ENCODE data around the gene FBLN1. TPM values are rescaled to one million over a fixed set of nuclear protein-coding genes. Genes with fewer than 3 reads are reported as not detected.

Gene FBLN1
- polyA plus RNA-seq, 1 of the 3 experiments (the other 2 are of a cell fraction), result 147 TPM

- H3K27me3 ChIP-seq (ENCODE audit: insufficient read depth), result no peaks in the 10 kb centered on the region
- H4K20me1 ChIP-seq (ENCODE audit: insufficient read depth), result no peaks in the 10 kb centered on the region
- H2AFZ ChIP-seq (ENCODE audit: low read depth), result no peak overlapping the region
- no peak for DNase-seq
- no peaks in the 10 kb centered on the region for H3F3A ChIP-seq (replicated peaks; ENCODE audit: insufficient read depth)
- no peak for TF ChIP-seq SMC3 (IDR thresholded peaks at IDR 0.05; ENCODE audit: low read depth, low read length)
- POLR2A ChIA-PET, result no interaction called here
- no peaks in the 10 kb centered on the region for H3K36me3 ChIP-seq (replicated peaks in 1 of 2; ENCODE audit: control insufficient read depth in 1 of 2, insufficient read depth in 2 of 2, low read length in 1 of 2)
- no peak overlapping the region for H3K4me2 ChIP-seq
- H3K27ac ChIP-seq (ENCODE audit: low read depth in 2 of 2, low read length in 1 of 2), result no peak overlapping the region
- no peak overlapping the region for H3K4me3 ChIP-seq (ENCODE audit: low read depth in 2 of 2, low read length in 1 of 2)
- no peaks in the 10 kb centered on the region for H3K9me3 ChIP-seq
- WGBS (ENCODE audit: low lambda C conversion rate), result 83% methylated on average over 5 of the region's 5 CpGs
- H3K9ac ChIP-seq, result no peak overlapping the region
- no peaks in the 10 kb centered on the region for H3K79me2 ChIP-seq (ENCODE audit: insufficient read depth)
- no peaks in the 10 kb centered on the region for H3K9me2 ChIP-seq
- CTCF ChIA-PET, result interaction anchor here (0.6 to 3.7 kb wide), 5 partner anchors 12 to 235 kb away, joined by 3 to 13 read pairs (median 4); no protein-coding TSS in a partner anchor
- no peaks in the 10 kb centered on the region for H3K4me1 ChIP-seq (ENCODE audit: control insufficient read depth in 1 of 2, insufficient read depth in 2 of 2, low read depth in 1 of 2, low read length in 1 of 2)
Measured at GRCh38 chr22:45628515-45628914, 125.8 kb downstream of the FBLN1 start.

- no peaks in the 10 kb centered on the region for H4K20me1 ChIP-seq (ENCODE audit: insufficient read depth)
- no peaks in the 10 kb centered on the region for H3F3A ChIP-seq (replicated peaks; ENCODE audit: insufficient read depth)
- no peaks in the 10 kb centered on the region for H3K36me3 ChIP-seq (replicated peaks in 1 of 2; ENCODE audit: control insufficient read depth in 1 of 2, insufficient read depth in 2 of 2, low read length in 1 of 2)
- H3K4me3 ChIP-seq (ENCODE audit: low read depth in 2 of 2, low read length in 1 of 2), result no peak overlapping the region
- H3K9ac ChIP-seq, result no peak overlapping the region
- H3K79me2 ChIP-seq (ENCODE audit: insufficient read depth), result no peaks in the 10 kb centered on the region
- no peak overlapping the region for H3K27ac ChIP-seq (ENCODE audit: low read depth in 2 of 2, low read length in 1 of 2)
- ChIA-PET CTCF (interaction anchor here (0.9 to 3.7 kb wide), 4 partner anchors 15 to 234 kb away, joined by 3 to 13 read pairs (median 8); no protein-coding TSS in a partner anchor), POLR2A (no interaction called here)
- peak; percentile 64 for DNase-seq
- H3K27me3 ChIP-seq (ENCODE audit: insufficient read depth), result no peaks in the 10 kb centered on the region; the same call in 1 of the 2 replicates
- H2AFZ ChIP-seq (ENCODE audit: low read depth), result no peak overlapping the region
- H3K4me1 ChIP-seq (ENCODE audit: control insufficient read depth in 1 of 2, insufficient read depth in 2 of 2, low read depth in 1 of 2, low read length in 1 of 2), result no peaks in the 10 kb centered on the region
- H3K9me3 ChIP-seq, result no peaks in the 10 kb centered on the region
- TF ChIP-seq, protein P1, sequence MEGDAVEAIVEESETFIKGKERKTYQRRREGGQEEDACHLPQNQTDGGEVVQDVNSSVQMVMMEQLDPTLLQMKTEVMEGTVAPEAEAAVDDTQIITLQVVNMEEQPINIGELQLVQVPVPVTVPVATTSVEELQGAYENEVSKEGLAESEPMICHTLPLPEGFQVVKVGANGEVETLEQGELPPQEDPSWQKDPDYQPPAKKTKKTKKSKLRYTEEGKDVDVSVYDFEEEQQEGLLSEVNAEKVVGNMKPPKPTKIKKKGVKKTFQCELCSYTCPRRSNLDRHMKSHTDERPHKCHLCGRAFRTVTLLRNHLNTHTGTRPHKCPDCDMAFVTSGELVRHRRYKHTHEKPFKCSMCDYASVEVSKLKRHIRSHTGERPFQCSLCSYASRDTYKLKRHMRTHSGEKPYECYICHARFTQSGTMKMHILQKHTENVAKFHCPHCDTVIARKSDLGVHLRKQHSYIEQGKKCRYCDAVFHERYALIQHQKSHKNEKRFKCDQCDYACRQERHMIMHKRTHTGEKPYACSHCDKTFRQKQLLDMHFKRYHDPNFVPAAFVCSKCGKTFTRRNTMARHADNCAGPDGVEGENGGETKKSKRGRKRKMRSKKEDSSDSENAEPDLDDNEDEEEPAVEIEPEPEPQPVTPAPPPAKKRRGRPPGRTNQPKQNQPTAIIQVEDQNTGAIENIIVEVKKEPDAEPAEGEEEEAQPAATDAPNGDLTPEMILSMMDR (IDR thresholded peaks at IDR 0.05), result no peak
- TF ChIP-seq ELF1 (IDR thresholded peaks at IDR 0.05), result no peak
- no peak for TF ChIP-seq RCOR1 (IDR thresholded peaks at IDR 0.05; ENCODE audit: low read length)
- TF ChIP-seq MXI1 (IDR thresholded peaks at IDR 0.05; ENCODE audit: low read depth, low read length), result no peak
- TF ChIP-seq RAD21 (IDR thresholded peaks at IDR 0.05; ENCODE audit: low read length), result no peak
- TF ChIP-seq FOXJ3 (CRISPR knock-in tag; IDR thresholded peaks at IDR 0.05), result no peak
- no peak for TF ChIP-seq JUND (IDR thresholded peaks at IDR 0.05)
- TF ChIP-seq POLR2AphosphoS5 (IDR thresholded peaks at IDR 0.05; ENCODE audit: low read depth, low read length), result no peak
- no peak for TF ChIP-seq EP300 (IDR thresholded peaks at IDR 0.05; ENCODE audit: borderline replicate concordance in 1 of 2, low read depth in 1 of 2, low read length in 1 of 2)
- TF ChIP-seq YY1 (IDR thresholded peaks at IDR 0.05; ENCODE audit: low read depth), result no peak
- no peak for TF ChIP-seq NFIC (IDR thresholded peaks at IDR 0.05; ENCODE audit: borderline replicate concordance)
- TF ChIP-seq MEF2A (IDR thresholded peaks at IDR 0.05; ENCODE audit: borderline replicate concordance, low read depth), result no peak
- no peak for TF ChIP-seq TCF12 (IDR thresholded peaks at IDR 0.05)
- WGBS (ENCODE audit: low lambda C conversion rate), result 82% methylated on average over 15 of the region's 15 CpGs
- H3K4me2 ChIP-seq, result no peak overlapping the region
- no peaks in the 10 kb centered on the region for H3K9me2 ChIP-seq
Measured at GRCh38 chr22:45629469-45630089, 126.9 kb downstream of the FBLN1 start.
